Fibroblast of skin of scalp (primary cell): Measurements from ENCODE around the gene RCAN1. TPM values are rescaled to one million over a fixed set of nuclear protein-coding genes. Genes with fewer than 3 reads are reported as not detected.

Experiments used
- DNase-seq: peaks from one replicate; pipeline ENCODE4 v3.0.0-alpha.2; 2013
- polyA plus RNA-seq, 2 experiments: library from polyadenylated mRNA; unstranded; fragments of 120-200 nt; gene quantifications; one replicate each; pipeline ENCODE4 v1.2.1, GENCODE V29; 2013; ENCODE audit not compliant: insufficient read length in 2 of 2

Gene RCAN1
- polyA plus RNA-seq (2013, experiment 1 of 2; ENCODE audit: insufficient read length), result 191 TPM
- 199 TPM for polyA plus RNA-seq (2013, experiment 2 of 2; ENCODE audit: insufficient read length)

DNA sequence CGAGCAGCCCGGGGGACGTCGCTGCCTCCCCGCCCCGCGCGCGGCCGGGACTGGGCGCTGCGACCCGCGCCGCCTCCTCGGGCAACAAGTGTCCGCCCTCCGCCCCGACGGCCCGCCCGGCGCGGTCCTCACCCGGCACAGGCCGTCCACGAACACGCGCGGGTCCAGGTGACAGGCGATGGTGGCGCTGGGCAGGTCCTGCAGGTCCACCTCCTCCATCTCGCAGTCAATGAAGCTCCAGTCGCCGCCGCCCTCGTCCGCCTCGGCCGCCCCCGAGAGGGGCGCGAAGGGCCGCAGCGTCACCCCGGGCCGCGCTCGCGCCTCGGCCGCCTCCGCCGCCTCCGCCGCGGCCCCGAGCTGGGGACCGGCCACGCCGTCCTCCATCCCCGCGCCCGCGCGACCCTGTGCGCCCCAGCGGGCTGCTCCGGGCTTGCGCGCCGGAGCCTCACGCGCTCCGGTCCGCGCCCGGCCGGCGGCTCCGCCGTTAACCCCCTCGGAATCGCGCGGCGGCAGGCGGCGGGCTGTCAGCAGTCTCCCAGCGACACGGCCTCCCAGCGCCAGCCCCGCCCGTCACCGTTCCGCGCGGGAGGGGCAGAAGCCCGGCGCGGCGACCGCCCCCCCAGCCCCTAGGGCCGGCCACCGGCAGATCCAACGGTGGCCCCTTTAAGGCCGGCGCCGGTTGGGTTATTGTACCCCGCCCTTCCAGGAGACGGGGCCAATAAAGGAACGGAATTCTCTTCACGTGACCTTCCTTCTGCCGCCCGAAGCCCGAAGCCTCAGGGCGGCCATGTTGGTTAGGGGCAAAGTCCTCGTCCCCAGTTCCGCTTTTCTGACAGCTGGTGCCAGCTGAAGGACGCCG lies at the start of gene RCAN1:
RCAN1 (minus strand) TSS at position 486 of the 859 bp plus-strand sequence; CDS start at position 384, 102 bp downstream.
- DNase-seq, result peak; percentile 95

GRCh38 chr21:34661848-34662247 lies 46.9 kb upstream of the RCAN1 start:
- no peak for DNase-seq

- no peak for DNase-seq
These were observed 38.6 kb upstream of the RCAN1 start for GRCh38 chr21:34653522-34653921.

DNA sequence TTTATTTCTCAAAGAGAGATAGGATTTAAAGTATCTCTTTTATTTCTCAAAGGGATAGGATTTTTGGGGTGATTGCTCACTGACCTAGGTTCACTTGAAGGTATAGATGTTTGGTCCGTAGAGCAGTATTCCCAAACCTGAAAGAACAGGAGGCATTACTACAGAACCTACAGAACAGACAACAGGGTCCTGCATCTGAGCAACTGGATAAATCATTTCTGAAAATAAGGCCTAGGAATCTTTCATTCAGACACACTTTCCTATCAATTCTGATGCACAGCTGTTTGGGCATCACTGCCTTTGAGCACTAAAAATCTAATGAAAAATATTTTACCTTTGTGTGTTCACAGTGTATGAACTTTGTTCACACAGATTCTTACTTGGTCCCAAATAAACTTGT lies 36.7 kb upstream of the RCAN1 start:
- DNase-seq, result no peak

DNA sequence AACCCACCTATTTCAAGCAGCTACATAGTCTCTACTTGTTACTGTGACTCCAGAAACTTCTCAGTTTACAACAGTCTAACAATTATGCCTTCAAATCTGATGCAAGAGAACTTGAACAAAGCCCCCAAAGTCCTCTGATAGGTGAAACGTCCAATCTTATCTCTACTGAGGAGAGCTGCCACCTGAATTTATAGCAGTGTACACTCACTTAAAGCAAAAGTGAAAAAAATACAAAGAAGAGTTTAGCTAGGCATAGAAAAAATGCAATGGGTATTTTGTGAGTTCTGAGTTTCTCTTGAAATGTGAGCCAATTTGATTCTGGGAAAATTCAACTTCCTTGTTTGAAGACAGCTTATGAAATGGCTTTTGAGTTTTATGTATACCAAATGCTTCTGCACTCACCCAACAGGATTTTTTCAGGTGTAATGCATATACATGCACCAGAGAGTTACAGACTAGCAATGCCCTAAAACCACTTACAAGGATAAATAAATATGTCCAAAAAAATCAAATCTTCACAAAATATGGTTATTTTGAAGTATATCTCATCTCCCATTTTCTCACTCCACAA lies 36.0 kb upstream of the RCAN1 start:
- DNase-seq, result no peak

DNA sequence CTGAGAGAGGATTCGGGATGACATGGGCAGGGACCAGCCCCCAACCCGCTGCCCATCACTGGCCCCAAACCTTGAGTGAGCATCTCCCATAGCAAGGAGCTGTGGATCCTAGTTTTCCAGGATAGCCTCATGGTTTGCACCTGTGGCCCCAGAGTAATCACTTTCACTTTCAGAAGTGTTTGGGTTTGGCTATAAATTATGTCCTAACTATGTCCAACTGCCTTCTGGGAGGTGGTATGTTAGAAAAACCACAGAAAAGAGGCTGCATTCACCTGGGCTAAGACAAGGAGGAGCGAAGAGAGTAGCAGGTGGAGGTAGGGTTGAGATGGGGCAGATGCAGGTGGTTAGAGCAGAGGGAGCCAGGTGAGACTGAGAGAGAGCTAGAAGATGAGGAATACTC lies 34.5 kb upstream of the RCAN1 start:
- no peak for DNase-seq

- no peak for DNase-seq
These were observed 33.9 kb upstream of the RCAN1 start for GRCh38 chr21:34648739-34649297.

DNA sequence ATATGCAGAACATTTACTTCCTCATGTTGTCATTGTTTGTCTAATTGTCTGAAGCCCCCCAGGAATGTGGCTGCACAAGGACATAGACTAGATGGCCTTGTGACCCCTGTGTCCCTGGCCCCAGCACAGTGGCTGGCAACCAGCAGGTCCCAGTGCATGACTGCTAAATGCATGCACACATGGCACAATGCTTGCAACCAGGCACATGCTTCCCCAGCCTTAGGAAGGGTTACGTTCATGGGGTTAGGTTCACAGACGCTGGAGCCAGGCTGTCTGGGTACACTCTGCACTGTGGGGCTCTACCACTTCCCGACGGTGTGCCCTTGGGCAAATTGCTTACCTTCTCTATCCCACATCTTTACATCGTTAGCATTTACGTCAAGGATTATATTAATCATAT lies 32.6 kb upstream of the RCAN1 start:
- no peak for DNase-seq

DNA sequence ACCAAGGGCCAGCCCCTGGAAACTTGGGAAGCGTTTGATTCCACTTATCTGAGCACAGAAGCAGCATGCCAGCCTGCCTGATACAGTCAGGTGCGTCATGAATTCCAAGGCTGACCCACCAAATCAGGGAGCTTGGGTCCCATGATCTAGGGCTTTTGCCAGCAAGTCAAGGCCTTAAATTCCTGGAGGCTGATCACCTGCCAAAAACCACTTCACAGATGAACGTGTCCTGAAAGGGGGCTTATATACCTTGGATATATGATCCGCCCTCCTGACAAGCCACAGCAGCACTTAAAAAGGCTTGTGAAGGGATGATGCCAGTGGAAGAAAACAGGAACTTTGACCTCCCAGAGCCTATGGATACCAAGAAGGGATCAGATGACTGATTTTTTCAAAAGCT lies 29.9 kb upstream of the RCAN1 start:
- DNase-seq, result no peak

DNA sequence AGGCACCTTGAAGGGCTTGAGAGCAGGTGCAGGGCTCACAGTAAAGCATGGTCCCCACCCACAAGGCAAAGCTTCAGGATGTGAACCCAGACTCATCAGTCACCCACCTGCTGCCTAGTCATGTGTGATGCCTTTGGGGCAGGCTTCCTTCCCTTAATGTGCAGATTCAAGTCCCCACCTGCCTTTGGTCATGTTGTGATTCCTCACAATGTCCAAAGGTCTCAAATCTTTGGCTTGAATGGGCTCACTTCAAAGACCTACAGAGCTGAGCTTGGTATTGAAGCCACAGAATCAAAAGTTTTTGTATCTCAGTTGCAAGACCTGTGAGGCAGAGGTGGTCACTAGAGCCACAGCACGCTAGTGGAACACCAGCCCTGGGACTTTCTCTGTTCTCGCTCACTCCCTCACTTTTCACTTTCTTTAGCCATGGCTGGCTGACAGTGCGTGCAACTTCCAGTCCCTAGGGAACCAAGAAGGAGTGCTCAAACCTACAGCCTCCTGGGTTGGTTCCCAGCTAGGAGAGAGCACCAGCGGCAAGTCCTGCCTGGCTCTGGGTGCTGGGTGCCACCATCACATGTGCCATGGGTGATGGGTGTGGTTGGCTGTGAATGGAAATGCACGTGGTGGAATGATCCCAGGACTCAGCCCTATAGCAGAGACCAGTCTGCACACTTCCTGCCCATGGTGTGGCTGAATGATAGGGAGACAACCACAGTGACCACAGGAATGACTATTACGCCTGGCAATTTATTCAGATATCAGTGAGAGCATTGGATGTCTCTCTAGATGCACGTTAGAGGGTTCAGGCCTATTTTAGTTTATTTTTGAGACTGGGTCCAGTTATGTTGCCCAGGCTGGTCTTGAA lies 27.5 kb upstream of the RCAN1 start:
- DNase-seq, result peak; percentile 49

DNA sequence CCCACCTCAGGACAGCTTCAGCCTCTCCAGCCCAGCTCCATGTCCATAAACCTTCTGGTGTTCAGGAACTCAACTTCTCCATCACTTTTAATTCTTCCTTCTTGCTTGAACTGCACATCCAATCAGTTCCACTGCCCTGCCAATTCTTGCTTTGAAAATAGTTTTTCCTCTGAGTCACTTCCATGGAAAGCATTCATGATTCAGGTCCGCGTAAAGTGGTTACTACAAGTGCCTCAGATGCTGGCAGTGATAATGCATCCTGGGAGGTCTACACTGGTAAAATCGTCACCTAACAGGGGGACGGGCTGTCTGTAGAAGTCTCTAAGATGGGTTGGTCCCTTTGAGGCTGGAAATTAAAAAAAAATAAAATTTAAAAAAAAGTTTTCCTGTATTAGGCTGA lies 25.9 kb upstream of the RCAN1 start:
- DNase-seq, result peak; percentile 65

DNA sequence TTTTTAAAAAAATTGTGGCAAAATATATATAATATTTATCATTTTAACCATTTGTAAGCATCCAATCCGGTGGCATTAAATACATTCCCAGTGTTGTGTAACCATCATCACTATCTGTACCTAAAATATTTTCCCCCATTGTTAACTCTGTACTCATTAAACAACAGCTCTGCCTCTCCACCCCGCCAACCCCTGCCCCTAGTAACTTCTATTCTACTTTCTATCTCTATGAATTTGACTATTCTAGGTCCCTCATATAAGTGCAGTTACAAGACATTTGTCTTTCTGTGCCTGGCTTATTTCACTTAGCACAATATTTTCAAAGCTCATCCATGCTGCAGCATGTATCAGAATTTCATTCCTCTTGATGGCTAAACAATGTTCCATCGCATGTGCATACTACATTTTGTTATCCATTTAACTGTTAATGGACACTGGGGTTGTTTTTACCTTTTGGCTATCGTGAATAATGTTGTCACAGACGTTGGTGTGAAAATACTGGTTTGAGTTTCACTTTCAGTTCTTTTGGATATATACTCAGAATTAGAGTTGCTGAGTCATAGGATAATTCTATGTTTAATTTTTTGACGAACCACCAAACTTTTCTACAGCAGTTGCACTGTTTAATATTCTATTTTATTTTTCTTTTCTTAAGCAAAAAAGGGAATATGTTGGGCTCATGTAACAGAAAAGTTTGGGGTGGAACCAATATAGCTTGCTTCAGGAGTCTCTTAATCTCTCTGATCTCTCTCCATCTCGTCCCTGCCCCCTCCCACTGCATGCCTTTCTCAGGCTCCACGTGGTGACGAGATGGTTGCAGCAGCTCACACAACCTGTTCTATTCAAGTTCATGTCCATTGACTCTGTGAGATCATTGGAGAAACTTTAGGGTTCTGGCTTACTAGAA lies 25.2 kb upstream of the RCAN1 start:
- DNase-seq, result no peak

DNA sequence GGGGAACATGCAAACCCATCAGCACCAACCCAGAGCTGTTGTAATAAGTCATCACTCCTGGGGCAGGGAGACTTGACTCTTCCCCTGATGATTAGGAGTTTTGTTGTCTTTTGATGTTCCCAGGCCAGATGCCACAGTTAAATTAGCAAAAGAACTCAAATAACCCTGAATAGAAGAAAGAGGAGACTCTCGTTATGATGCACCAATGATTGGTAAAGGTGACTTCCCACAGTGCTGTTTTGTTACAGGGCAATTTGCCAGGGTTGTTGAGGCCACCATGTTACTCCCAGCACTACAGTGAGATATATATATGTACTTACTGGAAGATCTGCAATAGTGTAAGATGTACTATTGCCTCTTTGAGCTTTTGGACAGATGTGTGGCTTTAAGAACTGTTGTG lies 24.3 kb upstream of the RCAN1 start:
- no peak for DNase-seq

DNA sequence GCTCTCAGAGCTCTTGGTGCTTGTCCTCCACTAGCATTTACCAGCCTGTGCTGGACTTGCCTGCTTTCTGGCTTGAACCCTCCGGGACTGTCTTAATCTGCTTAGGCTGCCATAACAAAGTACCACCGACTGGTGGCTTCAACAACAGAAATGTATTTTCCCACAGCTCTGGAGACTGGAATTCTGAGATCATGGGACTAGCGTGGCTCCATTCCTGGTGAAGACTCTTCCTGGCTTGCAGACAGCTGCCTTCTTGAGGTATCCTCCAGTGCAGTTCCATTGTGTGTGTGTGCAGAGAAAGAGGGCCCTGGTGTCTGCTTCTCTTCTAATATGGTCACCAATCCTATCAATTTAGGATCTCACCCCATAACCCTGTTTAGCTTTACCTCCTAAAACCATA lies 22.0 kb upstream of the RCAN1 start:
- no peak for DNase-seq

GRCh38 chr21:34635307-34635706 lies 20.4 kb upstream of the RCAN1 start:
- DNase-seq, result no peak

DNA sequence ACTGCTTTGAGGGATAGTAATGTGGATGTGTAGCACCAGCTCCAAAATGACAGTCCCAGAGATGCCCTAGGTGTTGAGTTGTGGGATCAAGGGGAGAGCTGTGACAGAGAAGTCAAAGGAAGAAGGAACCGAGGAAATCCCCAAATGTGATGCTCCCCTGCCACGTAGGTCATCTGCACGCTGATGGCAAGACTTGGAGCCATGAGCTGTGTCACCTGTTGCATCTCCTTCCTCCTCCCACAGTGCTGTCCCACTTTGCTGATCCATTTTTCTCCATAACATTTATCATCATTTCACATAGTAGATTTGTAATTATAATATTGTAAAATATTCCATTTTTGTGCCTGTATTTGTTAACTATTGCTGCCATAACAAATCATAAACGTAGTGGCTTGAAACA lies 17.6 kb upstream of the RCAN1 start:
- DNase-seq, result no peak

DNA sequence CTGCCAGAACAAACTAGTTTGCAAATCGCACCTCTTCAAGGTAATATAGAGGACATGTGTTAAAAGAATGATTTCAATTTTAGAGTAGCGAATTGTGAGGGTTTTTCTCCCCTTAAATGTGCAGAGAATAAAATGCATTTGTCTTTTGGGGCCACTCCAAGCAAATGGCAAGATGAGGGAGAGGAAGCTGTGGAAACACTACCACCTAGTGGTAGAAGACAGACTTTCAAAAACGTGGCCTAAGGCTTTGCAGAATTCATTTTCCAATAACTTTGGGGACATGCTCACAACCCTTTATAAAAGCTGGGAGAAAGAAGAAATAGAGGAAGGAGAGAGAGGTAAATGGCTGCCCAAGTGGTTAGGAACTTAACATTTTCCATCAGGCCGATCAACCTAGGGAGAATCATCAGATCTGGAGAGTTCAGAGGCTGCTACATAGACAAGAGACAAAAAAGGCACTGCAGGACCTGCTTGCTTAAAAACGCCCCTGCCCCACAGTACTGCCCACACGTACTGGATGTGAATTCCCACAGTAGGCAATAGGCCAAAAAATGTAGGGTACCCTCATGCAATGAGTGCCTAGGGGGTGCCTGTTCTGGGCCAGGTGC lies 15.7 kb upstream of the RCAN1 start:
- DNase-seq, result peak; percentile 59

GRCh38 chr21:34626131-34626530 lies 11.2 kb upstream of the RCAN1 start:
- DNase-seq, result no peak

- DNase-seq, result no peak
These were observed 10.2 kb upstream of the RCAN1 start for GRCh38 chr21:34625030-34625593.

GRCh38 chr21:34623516-34623915 lies 8.6 kb upstream of the RCAN1 start:
- DNase-seq, result no peak
